ENCODE data around the gene KCNG2. TPM values are rescaled to one million over a fixed set of nuclear protein-coding genes. Genes with fewer than 3 reads are reported as not detected.

Gene KCNG2
- total RNA-seq, 2 experiments from 2014 or later = not detected

GRCh38 chr18:79939096-79939495 is 141.4 kb downstream of the KCNG2 start:
- CTCF ChIA-PET = no interaction called here
- Mint-ChIP-seq H3K9me3 (peaks cover 21% of the 10 kb centered on the region), H3K36me3 (ENCODE audit: low read depth) (peaks cover 66% of the 10 kb centered on the region), H3K4me1 (peaks cover 2% of the 10 kb centered on the region), H3K4me3 (no peak overlapping the region), H3K27ac (no peak overlapping the region), H3K27me3 (no peaks in the 10 kb centered on the region)
- no peak for DNase-seq
- POLR2A ChIA-PET = no interaction called here

DNA sequence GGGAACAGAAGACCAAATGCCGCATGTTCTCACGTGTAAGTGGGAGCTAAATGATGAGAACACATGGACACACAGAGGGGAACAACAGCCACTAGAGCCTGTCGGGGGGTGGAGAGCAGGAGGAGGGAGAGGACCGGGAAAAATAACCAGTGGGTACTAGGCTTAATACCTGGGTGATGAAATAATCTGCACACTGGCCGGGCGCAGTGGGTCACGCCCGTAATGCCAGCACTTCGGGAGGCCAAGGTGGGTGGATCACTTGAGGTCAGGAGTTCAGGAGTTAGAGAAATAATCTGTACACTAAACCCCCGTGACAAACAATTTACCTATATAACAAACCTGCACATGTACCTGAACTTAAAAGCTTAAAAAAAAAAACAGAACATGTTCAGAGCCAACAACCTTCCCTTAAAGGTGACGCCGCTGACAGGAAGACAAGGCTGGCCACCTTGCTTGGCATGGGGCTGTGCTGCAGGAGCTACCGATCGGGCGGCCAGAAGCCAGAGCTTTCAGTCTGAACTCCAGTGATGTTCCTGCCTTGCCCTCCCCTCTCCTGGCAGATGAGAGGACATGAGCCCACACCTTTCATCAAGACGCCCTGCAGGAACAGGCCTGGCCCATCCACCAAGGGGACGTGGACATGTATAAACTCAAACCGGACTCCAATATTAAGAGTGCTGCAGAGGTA is 142.5 kb downstream of the KCNG2 start:
- no peak for DNase-seq
- peaks cover 9% of the 10 kb centered on the region for H3K4me1 Mint-ChIP-seq
- no peaks in the 10 kb centered on the region for H3K27me3 Mint-ChIP-seq
- H3K9me3 Mint-ChIP-seq = peaks cover 12% of the 10 kb centered on the region
- POLR2A ChIA-PET = no interaction called here
- no peak overlapping the region for H3K4me3 Mint-ChIP-seq
- H3K27ac Mint-ChIP-seq = no peak overlapping the region
- CTCF ChIA-PET = interaction anchor here (0.8 kb wide), 1 partner anchor 559 kb away, joined by 3 read pairs; no protein-coding TSS in a partner anchor
- peaks cover 55% of the 10 kb centered on the region for H3K36me3 Mint-ChIP-seq (ENCODE audit: low read depth)

GRCh38 chr18:79940814-79941472 is 143.2 kb downstream of the KCNG2 start:
- CTCF ChIA-PET = interaction anchor here (0.8 kb wide), 1 partner anchor 559 kb away, joined by 3 read pairs; no protein-coding TSS in a partner anchor
- Mint-ChIP-seq H3K9me3 (peaks cover 7% of the 10 kb centered on the region), H3K4me1 (peaks cover 9% of the 10 kb centered on the region)

DNA sequence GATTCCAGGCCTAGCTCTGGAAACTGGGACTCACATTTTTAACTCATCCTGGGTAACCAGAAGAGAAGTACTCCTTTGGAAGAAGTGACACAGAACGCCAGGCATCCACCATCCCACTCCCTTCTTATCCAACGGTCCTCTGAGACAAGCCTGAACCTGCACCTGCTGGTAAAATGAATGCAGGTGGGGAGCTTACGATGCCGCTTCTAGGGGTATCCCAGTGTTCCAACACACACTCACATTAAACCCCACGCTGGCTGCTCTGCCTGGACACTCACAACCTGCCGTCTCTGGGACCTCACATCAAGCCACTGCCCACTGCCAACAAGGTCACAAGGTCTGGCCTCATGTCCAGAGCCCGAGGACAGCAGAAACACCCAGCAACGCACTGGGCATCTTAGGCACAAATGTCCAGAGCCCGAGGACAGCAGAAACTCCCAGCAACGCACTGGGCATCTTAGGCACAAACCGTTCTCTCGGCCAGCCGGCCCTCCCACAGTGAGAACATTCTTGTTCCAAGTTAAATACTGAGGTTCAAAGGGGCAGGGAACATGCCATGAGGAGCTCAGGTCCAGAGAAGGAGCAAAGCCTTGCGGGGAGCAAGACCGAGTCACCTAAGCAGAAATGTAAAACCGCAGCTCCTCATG is 143.9 kb downstream of the KCNG2 start:
- CTCF ChIA-PET = no interaction called here
- Mint-ChIP-seq H3K4me3 (no peak overlapping the region), H3K36me3 (ENCODE audit: low read depth) (peaks cover 46% of the 10 kb centered on the region), H3K9me3 (peaks cover 2% of the 10 kb centered on the region), H3K27me3 (no peaks in the 10 kb centered on the region), H3K4me1 (peaks cover 9% of the 10 kb centered on the region), H3K27ac (no peak overlapping the region)
- no peak for DNase-seq
- POLR2A ChIA-PET = no interaction called here

More at GRCh38 chr18:79940814-79941472, 143.2 kb downstream of the KCNG2 start:
- peaks cover 50% of the 10 kb centered on the region for H3K36me3 Mint-ChIP-seq (ENCODE audit: low read depth)
- H3K4me3 Mint-ChIP-seq = no peak overlapping the region
- no peak overlapping the region for H3K27ac Mint-ChIP-seq
- no peaks in the 10 kb centered on the region for H3K27me3 Mint-ChIP-seq
- POLR2A ChIA-PET = no interaction called here
- no peak for DNase-seq

DNA sequence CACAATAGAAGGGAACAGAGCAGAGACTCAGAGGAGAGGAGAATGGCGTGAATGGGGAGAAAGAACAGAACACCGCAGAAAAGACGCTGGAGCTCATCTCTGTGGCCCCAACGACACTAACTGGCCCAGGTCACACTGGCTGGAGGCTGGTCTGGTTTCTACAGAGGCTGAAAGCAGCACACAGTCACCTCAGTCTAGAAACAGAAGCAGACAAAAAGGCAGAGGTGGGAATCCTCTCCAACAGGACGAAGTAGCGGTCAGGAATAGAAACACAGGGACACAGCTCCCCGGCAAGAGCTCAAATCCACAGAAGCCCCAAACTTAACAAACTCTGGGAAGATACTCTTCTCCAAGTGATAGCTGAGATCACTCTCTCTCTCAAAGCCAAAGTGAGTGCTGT is 144.5 kb downstream of the KCNG2 start:
- H3K4me3 Mint-ChIP-seq = no peak overlapping the region
- H3K27ac Mint-ChIP-seq = no peak overlapping the region
- H3K27me3 Mint-ChIP-seq = no peaks in the 10 kb centered on the region
- peaks cover 9% of the 10 kb centered on the region for H3K4me1 Mint-ChIP-seq
- H3K9me3 Mint-ChIP-seq = no peaks in the 10 kb centered on the region
- no peak for DNase-seq
- H3K36me3 Mint-ChIP-seq (ENCODE audit: low read depth) = peaks cover 39% of the 10 kb centered on the region
- ChIA-PET CTCF (no interaction called here), POLR2A (no interaction called here)

- ChIA-PET POLR2A (no interaction called here), CTCF (no interaction called here)
- H3K27ac Mint-ChIP-seq = no peak overlapping the region
- no peaks in the 10 kb centered on the region for H3K27me3 Mint-ChIP-seq
- H3K36me3 Mint-ChIP-seq (ENCODE audit: low read depth) = peaks cover 32% of the 10 kb centered on the region
- no peak for DNase-seq
- H3K9me3 Mint-ChIP-seq = no peaks in the 10 kb centered on the region
- H3K4me1 Mint-ChIP-seq = peaks cover 9% of the 10 kb centered on the region
- H3K4me3 Mint-ChIP-seq = no peak overlapping the region
These were observed 145.3 kb downstream of the KCNG2 start for GRCh38 chr18:79942786-79943607.

DNA sequence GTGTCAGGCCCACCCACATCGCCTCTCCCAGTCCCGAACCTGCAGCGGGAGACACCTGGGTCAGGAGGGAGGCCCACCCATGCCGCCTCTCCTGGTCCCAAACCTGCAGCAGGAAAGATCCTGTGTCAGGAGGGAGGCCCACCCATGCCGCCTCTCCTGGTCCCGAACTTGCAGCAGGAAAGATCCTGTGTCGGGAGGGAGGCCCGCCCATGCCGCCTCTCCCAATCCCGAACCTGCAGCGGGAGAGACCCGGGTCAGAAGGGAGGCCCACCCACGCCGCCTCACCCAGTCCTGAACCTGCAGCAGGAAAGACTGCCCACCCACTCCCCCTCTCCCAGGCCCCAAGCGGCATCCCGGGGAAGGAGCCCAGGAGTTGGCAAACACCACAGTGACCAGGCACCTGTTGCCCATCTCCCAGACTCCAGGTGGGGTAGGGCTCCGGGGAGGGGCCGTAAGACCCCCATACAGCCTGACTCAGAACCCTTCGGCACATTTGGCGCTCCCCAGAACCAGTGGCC is 145.9 kb downstream of the KCNG2 start:
- DNase-seq = no peak
- CTCF ChIA-PET = interaction anchor here (1.1 kb wide), 1 partner anchor 24 kb away, joined by 3 read pairs; no protein-coding TSS in a partner anchor
- peaks cover 30% of the 10 kb centered on the region for H3K36me3 Mint-ChIP-seq (ENCODE audit: low read depth)
- H3K4me1 Mint-ChIP-seq = peaks cover 10% of the 10 kb centered on the region
- no peak overlapping the region for H3K27ac Mint-ChIP-seq
- H3K9me3 Mint-ChIP-seq = no peaks in the 10 kb centered on the region
- H3K27me3 Mint-ChIP-seq = no peaks in the 10 kb centered on the region
- POLR2A ChIA-PET = no interaction called here
- no peak overlapping the region for H3K4me3 Mint-ChIP-seq

DNA sequence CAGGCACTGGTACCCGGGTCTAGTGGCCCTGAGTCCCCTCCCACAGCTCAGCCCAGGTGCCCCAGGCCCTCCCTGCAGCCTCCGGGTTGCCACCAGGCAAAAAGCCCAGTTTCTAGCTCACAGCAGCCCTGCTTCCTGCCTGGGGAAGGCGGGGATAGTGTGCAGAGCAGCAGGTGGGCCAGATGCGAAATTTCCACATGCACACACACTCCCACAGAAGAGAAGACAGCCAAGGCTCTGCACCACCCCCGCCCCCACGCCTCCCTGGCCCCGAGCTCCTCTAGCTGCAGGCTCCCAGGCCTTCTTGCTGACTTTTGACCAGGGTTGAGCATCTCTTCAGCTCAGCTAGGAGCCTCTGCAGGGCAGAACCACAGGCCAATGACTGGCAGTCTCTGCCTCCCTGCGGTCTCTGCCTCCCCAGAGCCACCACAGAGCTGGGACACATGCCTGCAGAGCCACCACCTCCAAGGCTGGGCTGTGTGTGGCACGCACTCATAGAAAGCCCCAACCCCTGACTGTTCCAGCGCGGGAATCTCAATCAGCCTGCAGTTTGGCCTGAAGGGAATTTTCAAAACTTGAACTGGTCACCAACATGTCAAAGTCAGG is 146.5 kb downstream of the KCNG2 start:
- ChIA-PET CTCF (interaction anchor here (1.1 kb wide), 1 partner anchor 23 kb away, joined by 3 read pairs; no protein-coding TSS in a partner anchor), POLR2A (no interaction called here)
- no peak overlapping the region for H3K4me3 Mint-ChIP-seq
- peaks cover 15% of the 10 kb centered on the region for H3K4me1 Mint-ChIP-seq
- no peaks in the 10 kb centered on the region for H3K27me3 Mint-ChIP-seq
- peak overlapping the region; percentile 26 for H3K27ac Mint-ChIP-seq
- H3K36me3 Mint-ChIP-seq (ENCODE audit: low read depth) = peaks cover 28% of the 10 kb centered on the region
- no peaks in the 10 kb centered on the region for H3K9me3 Mint-ChIP-seq
- peak; percentile 42 for DNase-seq

GRCh38 chr18:79944746-79945117 is 147.0 kb downstream of the KCNG2 start:
- Mint-ChIP-seq H3K36me3 (ENCODE audit: low read depth) (peaks cover 27% of the 10 kb centered on the region), H3K9me3 (no peaks in the 10 kb centered on the region), H3K27ac (peak overlapping the region; percentile 26), H3K4me1 (peaks cover 19% of the 10 kb centered on the region), H3K4me3 (no peak overlapping the region), H3K27me3 (no peaks in the 10 kb centered on the region)
- CTCF ChIA-PET = interaction anchor here (1.1 kb wide), 1 partner anchor 23 kb away, joined by 3 read pairs; no protein-coding TSS in a partner anchor
- no peak for DNase-seq
- POLR2A ChIA-PET = no interaction called here

DNA sequence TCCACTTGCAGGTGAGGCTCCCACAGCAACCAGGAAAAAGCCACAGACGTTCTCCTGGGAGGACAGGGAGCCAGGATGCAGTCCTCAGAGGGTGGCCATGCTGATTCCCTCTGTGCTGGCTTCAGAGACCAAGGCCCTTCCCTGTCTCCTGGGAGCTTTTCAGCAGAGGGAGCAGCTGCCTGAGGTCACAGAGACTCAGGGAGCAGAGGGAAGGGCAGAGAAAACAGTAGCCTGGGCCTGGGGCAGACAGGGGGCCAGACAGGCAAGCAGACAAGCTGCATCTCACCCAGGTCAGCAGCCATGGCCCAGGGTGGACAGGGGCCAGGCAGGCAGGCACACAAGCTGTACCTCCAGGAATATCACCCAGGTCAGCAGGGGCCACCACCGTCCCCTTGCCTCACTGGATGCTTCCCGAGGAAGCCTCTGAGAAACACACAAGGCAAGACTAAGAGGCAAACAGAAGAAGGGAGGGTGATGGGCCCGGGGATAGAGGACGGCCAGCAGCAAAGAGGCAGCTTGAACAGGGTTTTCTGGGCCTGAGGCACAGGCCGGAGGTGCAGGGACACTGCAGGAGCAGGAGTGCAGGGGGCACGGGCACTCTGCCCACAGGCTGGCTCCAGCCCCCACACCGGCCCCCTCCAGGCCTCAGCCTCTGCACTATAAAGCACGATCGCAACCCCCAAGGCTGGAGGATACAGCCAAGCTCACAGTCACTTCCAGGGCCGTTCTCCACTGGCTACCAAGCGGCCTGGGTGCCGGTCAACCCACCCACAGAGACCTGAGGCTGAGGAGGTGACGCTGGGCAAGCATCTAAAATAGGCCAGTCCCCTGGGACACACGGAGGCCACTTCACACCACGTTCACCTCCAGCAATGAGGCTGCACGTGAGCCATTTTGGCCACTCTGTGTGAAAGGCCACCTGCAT is 147.6 kb downstream of the KCNG2 start:
- Mint-ChIP-seq H3K27ac (no peak overlapping the region), H3K36me3 (ENCODE audit: low read depth) (peaks cover 21% of the 10 kb centered on the region), H3K27me3 (no peaks in the 10 kb centered on the region), H3K4me3 (no peak overlapping the region), H3K9me3 (no peaks in the 10 kb centered on the region), H3K4me1 (peaks cover 25% of the 10 kb centered on the region)
- POLR2A ChIA-PET = no interaction called here
- no peak for DNase-seq
- CTCF ChIA-PET = no interaction called here

- Mint-ChIP-seq H3K27me3 (no peaks in the 10 kb centered on the region), H3K4me3 (no peak overlapping the region), H3K27ac (no peak overlapping the region), H3K4me1 (peaks cover 28% of the 10 kb centered on the region), H3K9me3 (no peaks in the 10 kb centered on the region), H3K36me3 (ENCODE audit: low read depth) (peaks cover 15% of the 10 kb centered on the region)
- CTCF ChIA-PET = no interaction called here
- POLR2A ChIA-PET = interaction anchor here (0.7 kb wide), 1 partner anchor 12 kb away, joined by 4 read pairs; no protein-coding TSS in a partner anchor
- no peak for DNase-seq
These were observed 149.5 kb downstream of the KCNG2 start for GRCh38 chr18:79947054-79947755.

Data from activated CD4-positive, alpha-beta memory T cell treated with anti-CD3 and anti-CD28 coated beads, Interleukin-2, amount 10 ng/mL, durations not matched to agents 7 days and 5 days (primary cell).